HG03280 (cell line): ENCODE results near the gene SSRP1.
"Not testable (repeated sequence)": the region's sequence is repeated elsewhere in the genome, so short reads cannot be mapped to it uniquely, and the experiment has no call there.

ENCODE experiments used
- ATAC-seq: cut with Tn5 transposase; IDR thresholded peaks from one replicate; pipeline ENCODE4 v1.9.1; 2021; ENCODE audit warnings: mild to moderate bottlenecking, moderate library complexity; ENCODE audit not compliant: unreplicated experiment

Gene SSRP1

DNA sequence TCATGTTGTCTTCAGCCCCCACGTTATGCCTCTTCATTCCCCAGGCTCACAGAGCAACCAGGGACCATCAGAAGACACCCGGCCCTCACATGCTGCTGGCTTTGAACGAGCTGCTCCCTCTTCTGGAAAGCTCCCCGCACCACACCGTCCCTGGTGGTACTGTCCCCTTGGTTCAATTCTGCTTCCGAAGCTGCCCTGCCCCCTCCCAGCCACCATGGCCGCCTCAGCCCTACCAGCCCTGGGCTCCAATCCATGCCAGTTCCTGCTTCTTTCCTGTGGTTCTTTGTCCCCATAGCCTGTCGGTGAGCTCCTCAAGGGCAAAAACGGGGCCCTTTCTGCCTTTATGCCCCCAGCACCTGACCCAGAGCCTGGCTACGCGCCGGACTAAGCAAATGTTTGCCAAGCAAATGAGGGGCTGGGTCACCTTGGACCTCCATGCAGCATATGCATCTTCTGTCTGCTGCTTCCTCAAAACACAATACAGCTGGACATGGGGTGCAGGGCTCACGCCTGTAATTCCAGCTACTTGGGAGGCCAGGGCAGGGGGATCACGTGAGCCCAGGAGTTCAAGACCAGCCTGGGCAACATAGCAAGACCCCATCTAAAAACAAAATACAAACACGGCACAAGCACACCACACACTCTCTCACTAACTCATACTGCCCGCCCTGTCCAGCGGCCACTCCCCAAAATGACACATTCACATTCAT, 32.3 kb downstream of the SSRP1 start:
- no peak for ATAC-seq

DNA sequence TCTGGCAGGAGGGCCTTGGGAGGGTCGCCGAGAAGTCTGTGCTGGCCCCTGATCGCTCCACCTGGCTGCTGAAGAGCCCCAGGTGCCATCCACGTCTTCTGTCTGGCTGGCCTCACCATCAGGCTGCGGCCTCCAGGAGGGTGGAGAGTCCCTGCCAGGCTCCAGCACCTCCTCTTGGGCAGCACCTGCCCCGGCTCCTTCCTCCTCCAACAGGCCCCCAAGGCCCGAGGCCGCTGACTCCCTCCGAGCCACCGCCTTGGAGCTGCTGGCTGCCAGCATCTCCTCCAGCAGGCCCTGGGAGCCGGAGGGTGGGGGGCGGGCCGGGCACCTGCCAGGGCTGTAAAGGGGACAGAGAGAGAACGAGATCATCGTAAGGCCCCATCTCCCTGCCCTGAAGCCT, 33.2 kb downstream of the SSRP1 start:
- ATAC-seq: no peak

DNA sequence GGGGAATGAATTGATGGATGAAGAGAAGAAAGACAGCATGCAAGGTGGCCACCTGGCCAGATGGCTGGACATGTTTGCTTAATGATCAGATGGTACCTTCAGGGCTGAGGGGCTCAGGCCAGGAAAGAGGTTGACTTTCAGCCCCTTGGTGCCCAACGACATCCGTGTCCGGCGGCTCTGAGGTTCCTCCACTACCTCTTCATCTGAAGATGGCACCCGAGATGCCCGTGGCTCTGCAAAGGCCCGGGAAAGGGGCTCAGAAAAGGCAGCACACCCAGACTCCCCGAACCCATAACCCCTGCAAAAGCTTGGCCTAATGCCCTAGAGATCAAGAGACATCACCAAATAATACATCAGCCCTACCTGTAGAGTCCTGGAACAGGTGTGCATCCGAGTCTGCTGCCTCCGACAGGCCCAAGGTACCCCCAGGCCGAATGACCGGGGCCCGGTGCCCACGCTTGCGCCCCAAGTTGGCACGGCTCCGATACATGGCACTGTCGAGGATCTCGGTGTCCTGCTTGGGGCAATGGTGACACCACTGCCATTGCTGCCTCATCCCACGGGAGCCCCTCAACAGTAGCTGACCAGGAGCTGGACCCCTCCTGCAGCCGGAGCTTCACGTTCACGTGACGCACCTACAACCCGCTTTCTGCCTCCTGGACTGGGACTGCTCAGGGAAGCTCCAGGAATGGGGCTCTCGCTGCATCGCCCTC, 33.8 kb downstream of the SSRP1 start:
- ATAC-seq: no peak

GRCh38 chr11:57300785-57301184, 34.9 kb downstream of the SSRP1 start:
- ATAC-seq: no peak

- no peak for ATAC-seq
Measured at GRCh38 chr11:57299150-57299737, 36.4 kb downstream of the SSRP1 start.

DNA sequence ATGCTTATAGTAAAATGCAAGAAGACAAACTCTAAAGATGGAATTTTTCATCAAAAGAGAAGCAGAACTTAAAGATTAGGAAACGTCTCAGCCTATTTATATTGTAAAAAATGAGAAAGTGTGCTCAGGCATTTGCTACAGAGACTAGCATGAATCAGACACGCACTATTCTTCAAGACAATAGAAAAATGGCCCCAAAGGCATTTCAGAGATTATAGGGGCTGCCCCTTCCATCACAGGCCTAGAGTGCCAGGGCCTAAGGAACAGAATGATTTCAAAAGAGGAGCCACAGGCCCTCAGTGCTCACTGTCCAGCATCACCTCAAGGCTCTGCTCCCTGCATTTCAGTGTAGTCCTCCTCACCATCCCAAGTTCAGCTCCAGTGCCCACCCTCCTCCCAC, 38.5 kb downstream of the SSRP1 start:
- no peak for ATAC-seq

GRCh38 chr11:57296205-57296604, 39.5 kb downstream of the SSRP1 start:
- ATAC-seq: not testable (repeated sequence)

GRCh38 chr11:57294225-57295131, 41.2 kb downstream of the SSRP1 start:
- ATAC-seq: no peak

GRCh38 chr11:57290288-57290687, 45.4 kb downstream of the SSRP1 start:
- no peak for ATAC-seq

- no peak for ATAC-seq
Measured at GRCh38 chr11:57288771-57289579, 46.7 kb downstream of the SSRP1 start.

DNA sequence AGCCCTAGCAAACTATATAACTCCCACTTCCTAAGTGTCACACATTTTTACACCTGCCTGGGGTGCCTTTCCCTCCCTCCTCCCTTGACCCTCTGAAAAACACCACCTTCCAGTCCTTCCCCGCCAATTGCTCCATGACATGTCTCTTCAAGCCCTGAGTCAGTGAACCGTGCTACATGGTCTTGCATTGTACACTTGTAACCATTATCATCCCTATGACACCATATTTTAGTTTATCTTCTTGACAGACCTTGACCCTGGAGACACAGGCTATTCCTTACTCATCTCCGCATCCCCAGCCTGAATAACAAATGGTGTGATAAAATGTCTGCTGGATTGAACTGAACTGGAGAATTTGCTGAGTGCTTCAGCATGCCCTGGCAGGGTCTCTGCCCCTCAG, 47.8 kb downstream of the SSRP1 start:
- ATAC-seq: no peak

GRCh38 chr11:57283231-57283990, 52.3 kb downstream of the SSRP1 start:
- ATAC-seq: no peak

DNA sequence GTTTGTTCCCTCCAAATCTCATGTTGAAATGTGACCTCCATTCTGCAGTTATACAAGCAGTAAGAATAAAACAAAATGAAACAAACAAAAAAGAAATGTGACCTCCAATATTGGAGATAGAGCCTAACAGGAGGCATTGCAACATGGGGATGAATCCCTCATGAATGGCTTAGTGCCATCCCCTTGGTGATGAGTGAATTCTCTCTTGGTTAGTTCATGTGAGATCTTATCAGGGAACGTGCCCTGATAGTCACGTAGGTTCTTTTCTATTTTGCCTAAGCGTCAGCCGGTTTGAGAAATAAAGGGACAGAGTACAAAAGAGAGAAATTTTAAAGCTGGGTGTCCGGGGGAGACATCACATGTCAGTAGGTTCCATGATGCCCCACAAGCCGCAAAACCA, 54.1 kb downstream of the SSRP1 start:
- not testable (repeated sequence) for ATAC-seq

DNA sequence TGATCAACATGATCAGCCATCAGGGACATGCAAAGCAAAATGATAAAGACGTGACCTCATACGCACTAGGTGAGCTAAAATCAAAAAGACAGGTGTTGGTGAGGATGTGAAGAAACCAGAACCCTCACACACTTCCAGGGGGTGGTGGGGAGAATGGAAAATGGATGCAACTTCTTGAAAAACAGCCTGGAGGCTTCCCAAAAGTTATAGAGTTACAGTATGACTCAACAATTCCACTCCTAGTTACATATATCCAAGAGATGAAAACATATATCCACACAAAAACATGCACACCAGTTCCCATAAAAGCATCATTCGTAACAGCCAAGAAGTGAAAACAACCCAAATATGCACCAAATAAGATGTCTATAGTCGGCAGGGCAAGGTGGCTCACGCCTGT, 56.6 kb downstream of the SSRP1 start:
- no peak for ATAC-seq

DNA sequence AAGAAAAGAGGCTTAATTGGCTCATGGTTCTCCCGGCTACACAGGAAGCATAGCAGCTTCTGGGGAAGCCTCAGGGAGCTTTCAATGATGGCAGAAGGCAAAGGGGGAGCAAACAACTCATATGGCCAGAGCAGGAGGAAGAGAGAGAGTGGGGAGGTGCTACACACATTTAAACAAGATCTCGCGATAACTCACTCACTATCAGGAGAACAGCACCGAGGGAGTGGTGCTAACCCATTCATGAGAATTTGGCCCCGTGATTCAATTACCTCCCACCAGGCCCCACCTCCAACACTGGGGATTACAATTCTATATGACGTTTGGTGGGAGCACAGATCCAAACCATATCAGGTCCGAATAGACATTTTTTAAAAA, 57.0 kb downstream of the SSRP1 start:
- ATAC-seq: no peak

DNA sequence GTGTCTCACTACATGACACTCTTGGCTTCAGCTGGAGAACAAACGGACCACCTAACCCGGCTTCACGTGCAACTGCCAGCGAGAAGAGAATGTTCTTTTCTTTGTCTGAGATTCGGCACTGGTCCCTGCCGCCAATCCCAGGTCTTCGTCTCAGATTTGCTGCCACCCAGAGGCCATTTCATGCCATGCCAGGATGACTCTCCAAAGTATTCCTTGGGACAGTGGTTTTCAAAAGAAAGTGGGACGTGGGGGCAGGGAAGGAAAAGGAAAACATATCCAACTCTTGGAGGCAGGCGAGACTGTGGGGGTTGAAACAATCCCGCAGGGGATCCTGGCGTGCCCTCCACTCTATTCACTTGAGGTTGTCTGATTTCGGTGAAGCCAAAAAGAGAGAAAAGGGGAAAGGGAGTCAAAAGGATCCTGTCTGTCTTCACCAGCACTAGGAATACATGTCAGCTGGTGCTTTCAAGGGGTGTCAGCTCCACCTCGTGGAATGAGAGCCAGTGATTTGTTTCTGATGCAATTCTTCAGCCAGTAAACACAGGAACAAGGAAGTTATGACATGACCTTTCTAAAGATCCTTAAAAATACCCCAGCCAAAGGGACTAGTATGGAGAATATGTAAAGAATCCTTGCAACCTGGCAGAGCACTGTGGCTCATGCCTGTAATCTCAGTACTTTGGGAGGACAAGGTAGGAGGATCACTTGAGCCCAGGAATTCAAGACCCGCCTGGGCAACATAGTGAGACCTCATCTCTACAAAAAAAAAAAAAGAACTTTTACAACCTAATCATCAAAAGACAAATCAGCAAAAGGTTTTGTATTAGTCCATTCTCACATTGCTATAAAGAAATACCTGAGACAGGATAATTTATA, 57.6 kb downstream of the SSRP1 start:
- ATAC-seq: peak; percentile 64

DNA sequence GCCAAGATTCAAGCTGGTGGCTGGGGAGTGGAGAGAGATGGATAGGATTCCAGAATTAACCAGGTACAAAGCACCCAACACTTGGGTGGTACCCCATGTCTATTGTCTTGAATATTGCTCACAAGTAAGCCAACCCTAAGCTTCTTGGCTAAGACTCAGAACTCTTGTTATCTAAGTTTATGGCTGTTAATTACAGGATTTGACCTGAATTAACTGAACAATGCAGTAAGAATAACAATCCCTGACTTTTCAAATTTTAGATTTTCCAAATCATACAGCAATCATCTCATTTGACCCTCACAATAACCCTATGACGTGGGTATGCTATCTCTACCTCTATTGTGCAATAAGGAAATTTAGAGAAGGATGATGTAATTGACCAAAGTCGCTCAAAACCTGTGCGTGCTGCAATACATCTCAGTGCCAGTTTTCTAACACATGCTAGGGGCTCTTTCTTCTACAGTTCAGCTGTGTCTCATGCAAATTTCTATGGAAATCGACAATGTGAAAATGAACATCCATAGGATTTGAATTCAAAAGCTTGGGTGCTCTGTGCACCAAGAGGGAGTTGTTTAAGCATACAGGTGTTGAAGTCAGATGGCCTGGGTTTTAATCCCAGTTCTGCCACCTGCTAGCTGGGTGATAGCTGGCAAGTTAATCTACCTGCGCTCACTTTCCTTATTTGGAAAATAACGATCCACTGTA, 58.6 kb downstream of the SSRP1 start:
- ATAC-seq: no peak
